ENCODE results near the gene KLK4. TPM values are rescaled to one million over a fixed set of nuclear protein-coding genes. Genes with fewer than 3 reads are reported as not detected.

The KLK4 gene
- total RNA-seq, 1 donor from 2014 or later = not detected

DNA sequence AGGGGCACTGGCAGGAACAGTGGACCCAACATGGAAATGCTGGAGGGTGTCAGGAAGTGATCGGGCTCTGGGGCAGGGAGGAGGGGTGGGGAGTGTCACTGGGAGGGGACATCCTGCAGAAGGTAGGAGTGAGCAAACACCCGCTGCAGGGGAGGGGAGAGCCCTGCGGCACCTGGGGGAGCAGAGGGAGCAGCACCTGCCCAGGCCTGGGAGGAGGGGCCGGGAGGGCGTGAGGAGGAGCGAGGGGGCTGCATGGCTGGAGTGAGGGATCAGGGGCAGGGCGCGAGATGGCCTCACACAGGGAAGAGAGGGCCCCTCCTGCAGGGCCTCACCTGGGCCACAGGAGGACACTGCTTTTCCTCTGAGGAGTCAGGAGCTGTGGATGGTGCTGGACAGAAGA, 33.9 kb downstream of the KLK4 start:
- H3K4me1 ChIP-seq = no peaks in the 10 kb centered on the region
- no peaks in the 10 kb centered on the region for H3K9me3 ChIP-seq (replicated peaks)
- peaks cover 95% of the 10 kb centered on the region for H3K27me3 ChIP-seq (ENCODE audit: low read depth)
- intact Hi-C loops (cut with micrococcal nuclease) = no loop called here
- no peak overlapping the region for H3K4me3 ChIP-seq
- TF ChIP-seq, protein P1, sequence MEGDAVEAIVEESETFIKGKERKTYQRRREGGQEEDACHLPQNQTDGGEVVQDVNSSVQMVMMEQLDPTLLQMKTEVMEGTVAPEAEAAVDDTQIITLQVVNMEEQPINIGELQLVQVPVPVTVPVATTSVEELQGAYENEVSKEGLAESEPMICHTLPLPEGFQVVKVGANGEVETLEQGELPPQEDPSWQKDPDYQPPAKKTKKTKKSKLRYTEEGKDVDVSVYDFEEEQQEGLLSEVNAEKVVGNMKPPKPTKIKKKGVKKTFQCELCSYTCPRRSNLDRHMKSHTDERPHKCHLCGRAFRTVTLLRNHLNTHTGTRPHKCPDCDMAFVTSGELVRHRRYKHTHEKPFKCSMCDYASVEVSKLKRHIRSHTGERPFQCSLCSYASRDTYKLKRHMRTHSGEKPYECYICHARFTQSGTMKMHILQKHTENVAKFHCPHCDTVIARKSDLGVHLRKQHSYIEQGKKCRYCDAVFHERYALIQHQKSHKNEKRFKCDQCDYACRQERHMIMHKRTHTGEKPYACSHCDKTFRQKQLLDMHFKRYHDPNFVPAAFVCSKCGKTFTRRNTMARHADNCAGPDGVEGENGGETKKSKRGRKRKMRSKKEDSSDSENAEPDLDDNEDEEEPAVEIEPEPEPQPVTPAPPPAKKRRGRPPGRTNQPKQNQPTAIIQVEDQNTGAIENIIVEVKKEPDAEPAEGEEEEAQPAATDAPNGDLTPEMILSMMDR (IDR thresholded peaks at IDR 0.05; ENCODE audit: borderline replicate concordance) = no peak
- DNase-seq = no peak
- no peaks in the 10 kb centered on the region for H3K36me3 ChIP-seq
- H3K27ac ChIP-seq (replicated peaks) = no peak overlapping the region

DNA sequence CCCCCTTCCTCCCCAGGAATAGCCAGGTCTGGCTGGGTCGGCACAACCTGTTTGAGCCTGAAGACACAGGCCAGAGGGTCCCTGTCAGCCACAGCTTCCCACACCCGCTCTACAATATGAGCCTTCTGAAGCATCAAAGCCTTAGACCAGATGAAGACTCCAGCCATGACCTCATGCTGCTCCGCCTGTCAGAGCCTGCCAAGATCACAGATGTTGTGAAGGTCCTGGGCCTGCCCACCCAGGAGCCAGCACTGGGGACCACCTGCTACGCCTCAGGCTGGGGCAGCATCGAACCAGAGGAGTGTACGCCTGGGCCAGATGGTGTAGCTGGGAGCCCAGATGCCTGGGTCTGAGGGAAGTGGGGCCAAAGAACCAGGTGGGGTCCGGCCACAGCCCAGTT, 34.7 kb downstream of the KLK4 start:
- peaks cover 99% of the 10 kb centered on the region for H3K27me3 ChIP-seq (ENCODE audit: low read depth)

DNA sequence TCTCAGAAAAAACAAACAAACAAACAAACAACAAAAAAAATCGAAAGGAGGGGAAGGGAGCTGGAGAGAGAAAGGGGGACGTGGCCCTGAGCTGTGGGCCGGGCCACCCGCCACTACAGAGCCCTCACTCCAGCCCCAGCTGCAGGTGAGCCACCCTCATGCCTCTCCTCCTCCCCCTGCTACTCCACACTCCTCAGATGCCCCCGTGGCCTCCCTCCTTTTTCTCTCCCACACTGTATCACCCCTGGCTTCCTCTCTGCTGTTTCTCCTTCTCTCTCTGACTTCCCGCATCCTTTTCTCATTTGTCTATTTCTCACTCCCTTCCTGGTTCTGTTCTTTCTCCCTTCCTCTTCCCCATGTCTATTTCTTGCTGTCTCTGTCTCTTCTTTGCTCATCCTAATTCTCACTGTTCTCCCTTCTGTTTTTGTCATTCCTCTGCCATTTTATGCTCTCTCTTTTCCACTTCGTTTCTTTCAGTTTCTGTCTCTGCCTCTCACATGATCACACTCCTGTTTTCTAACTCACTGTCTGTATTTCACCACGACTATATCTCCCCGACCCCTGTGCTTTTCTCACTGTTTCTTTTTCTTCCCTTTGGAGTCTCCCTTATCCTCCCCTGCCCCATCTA, 35.3 kb downstream of the KLK4 start:
- Histone ChIP-seq H3K9me3 (replicated peaks) (no peaks in the 10 kb centered on the region), H3K36me3 (no peaks in the 10 kb centered on the region), H3K4me1 (no peaks in the 10 kb centered on the region), H3K27me3 (ENCODE audit: low read depth) (peaks cover 99% of the 10 kb centered on the region), H3K27ac (replicated peaks) (no peak overlapping the region), H3K4me3 (no peak overlapping the region)
- no peak for DNase-seq
- TF ChIP-seq, protein P1 (IDR thresholded peaks at IDR 0.05; ENCODE audit: borderline replicate concordance) = no peak
- intact Hi-C loops (cut with micrococcal nuclease) = no loop called here

More for the DNA sequence above, 34.7 kb downstream of the KLK4 start:
- H3K27ac ChIP-seq (replicated peaks) = no peak overlapping the region
- TF ChIP-seq, protein P1 (IDR thresholded peaks at IDR 0.05; ENCODE audit: borderline replicate concordance) = no peak
- DNase-seq = no peak
- no peak overlapping the region for H3K4me3 ChIP-seq
- H3K4me1 ChIP-seq = no peaks in the 10 kb centered on the region
- H3K36me3 ChIP-seq = no peaks in the 10 kb centered on the region
- intact Hi-C loops (cut with micrococcal nuclease) = no loop called here
- H3K9me3 ChIP-seq (replicated peaks) = no peaks in the 10 kb centered on the region

DNA sequence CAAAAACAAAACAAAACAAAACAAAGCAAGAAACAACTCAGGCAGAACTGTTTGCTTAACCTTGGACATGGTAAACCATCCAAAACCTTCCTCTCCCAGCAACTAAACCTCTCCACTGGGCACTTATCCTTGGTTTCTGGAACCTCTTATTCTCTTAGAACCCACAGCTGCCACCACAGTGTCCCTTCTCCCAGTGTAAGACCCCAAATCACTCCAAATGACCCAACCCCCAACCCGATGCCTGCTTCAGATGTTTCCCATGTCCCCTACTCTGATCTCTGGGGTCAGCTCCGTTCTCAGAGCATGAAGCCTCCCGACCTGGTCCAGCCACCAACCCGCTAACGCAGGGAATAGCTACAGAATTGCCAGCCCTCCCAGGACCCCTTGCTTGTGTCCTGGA, 37.0 kb downstream of the KLK4 start:
- peaks cover 99% of the 10 kb centered on the region for H3K27me3 ChIP-seq (ENCODE audit: low read depth)
- intact Hi-C loops (cut with micrococcal nuclease) = no loop called here
- no peaks in the 10 kb centered on the region for H3K9me3 ChIP-seq (replicated peaks)
- no peaks in the 10 kb centered on the region for H3K4me1 ChIP-seq
- no peak overlapping the region for H3K4me3 ChIP-seq
- no peak overlapping the region for H3K27ac ChIP-seq (replicated peaks)
- no peak for DNase-seq
- no peaks in the 10 kb centered on the region for H3K36me3 ChIP-seq
- TF ChIP-seq, protein P1 (IDR thresholded peaks at IDR 0.05; ENCODE audit: borderline replicate concordance) = no peak

DNA sequence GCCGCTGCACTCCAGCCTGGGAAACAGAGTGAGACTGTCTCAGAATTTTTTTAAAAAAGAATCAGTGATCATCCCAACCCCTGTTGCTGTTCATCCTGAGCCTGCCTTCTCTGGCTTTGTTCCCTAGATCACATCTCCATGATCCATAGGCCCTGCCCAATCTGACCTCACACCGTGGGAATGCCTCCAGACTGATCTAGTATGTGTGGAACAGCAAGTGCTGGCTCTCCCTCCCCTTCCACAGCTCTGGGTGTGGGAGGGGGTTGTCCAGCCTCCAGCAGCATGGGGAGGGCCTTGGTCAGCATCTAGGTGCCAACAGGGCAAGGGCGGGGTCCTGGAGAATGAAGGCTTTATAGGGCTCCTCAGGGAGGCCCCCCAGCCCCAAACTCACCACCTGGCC, 38.1 kb downstream of the KLK4 start, which contains the start of gene KLK2:
TSS of gene KLK2 (plus strand) at position 384 of the 400 bp plus-strand sequence. CDS start 35 bp downstream, outside the sequence.
- TF ChIP-seq, protein P1 (IDR thresholded peaks at IDR 0.05; ENCODE audit: borderline replicate concordance) = no peak
- Histone ChIP-seq H3K27me3 (ENCODE audit: low read depth) (peaks cover 99% of the 10 kb centered on the region), H3K27ac (replicated peaks) (no peak within 1 kb of the TSS), H3K4me3 (no peak within 1 kb of the TSS), H3K36me3 (no peaks in the 10 kb centered on the region), H3K4me1 (no peaks in the 10 kb centered on the region), H3K9me3 (replicated peaks) (no peaks in the 10 kb centered on the region)
- no peak for DNase-seq
- intact Hi-C loops (cut with micrococcal nuclease) = no loop called here

Measured in left ventricle myocardium inferior (tissue), 1 donor.